SK-N-MC (cell line): Measurements from ENCODE around the gene BRWD1.
"Not testable (repeated sequence)": the region's sequence is repeated elsewhere in the genome, so short reads cannot be mapped to it uniquely, and the experiment has no call there.

Source experiments
- DNase-seq: peaks from one replicate; pipeline ENCODE4 v3.0.0-alpha.2; 2011; ENCODE audit warnings: low read depth, low spot score
- H3K27ac ChIP-seq: fragments of 200-600 bp; sonication (generic); 2 replicates; pipeline ENCODE4 v1.5.1; 2016; ENCODE audit warnings: mixed run types
- H3K36me3 ChIP-seq: fragments of 200-600 bp; sonication (generic); 2 replicates; pipeline ENCODE4 v1.6.1; 2017; ENCODE audit warnings: antibody characterized with exemption, low read length, mixed read lengths; ENCODE audit not compliant: insufficient read depth
- H3K4me3 ChIP-seq: fragments of 200-600 bp; sonication (generic); 2 replicates; pipeline ENCODE4 v1.5.1; 2016
- H3K9ac ChIP-seq: fragments of 200-600 bp; sonication (generic); 2 replicates; pipeline ENCODE4 v1.8.0; 2017; ENCODE audit warnings: mixed run types, mixed read lengths; ENCODE audit not compliant: insufficient read length
- H3K9me3 ChIP-seq: fragments of 200-600 bp; sonication (generic); 2 replicates; pipeline ENCODE4 v1.6.1; 2017; ENCODE audit warnings: low read depth, mild to moderate bottlenecking, antibody characterized with exemption, low read length, moderate library complexity, mixed read lengths
- EZH2 ChIP-seq: fragments of 200-600 bp; sonication (generic); IDR thresholded peaks from one replicate; pipeline ENCODE4 v1.6.1; 2017; ENCODE audit warnings: antibody characterized with exemption
- FOXP2 ChIP-seq: optimal IDR thresholded peaks from 2 replicates; pipeline ENCODE3; 2011; ENCODE audit warnings: mild to moderate bottlenecking, moderate library complexity; ENCODE audit not compliant: insufficient read depth; ENCODE audit errors: extremely low read length, control extremely low read depth
- POLR2AphosphoS5 ChIP-seq: IDR thresholded peaks from 2 replicates; pipeline ENCODE4 v1.6.1; 2012; ENCODE audit warnings: mild to moderate bottlenecking, low read depth, low read length, borderline replicate concordance

Gene BRWD1

GRCh38 chr21:39224930-39225329 is 88.5 kb downstream of the BRWD1 start:
- no peak for DNase-seq
- H3K4me3 ChIP-seq: no peak overlapping the region
- no peak overlapping the region for H3K27ac ChIP-seq
- no peak overlapping the region for H3K9ac ChIP-seq
- peaks cover 41% of the 10 kb centered on the region for H3K36me3 ChIP-seq
- H3K9me3 ChIP-seq: no peaks in the 10 kb centered on the region
- TF ChIP-seq EZH2 (no peak), POLR2AphosphoS5 (no peak), FOXP2 (no peak)

GRCh38 chr21:39221997-39222486 is 91.4 kb downstream of the BRWD1 start:
- DNase-seq: no peak
- H3K36me3 ChIP-seq: peaks cover 56% of the 10 kb centered on the region
- no peak overlapping the region for H3K4me3 ChIP-seq
- H3K27ac ChIP-seq: no peak overlapping the region
- no peaks in the 10 kb centered on the region for H3K9me3 ChIP-seq
- H3K9ac ChIP-seq: no peak overlapping the region
- TF ChIP-seq POLR2AphosphoS5 (no peak), FOXP2 (no peak), EZH2 (no peak)

- peaks cover 52% of the 10 kb centered on the region for H3K36me3 ChIP-seq
- H3K9me3 ChIP-seq: no peaks in the 10 kb centered on the region
- TF ChIP-seq POLR2AphosphoS5 (no peak), FOXP2 (no peak), EZH2 (no peak)
- no peak overlapping the region for H3K27ac ChIP-seq
- no peak for DNase-seq
- H3K9ac ChIP-seq: no peak overlapping the region
- no peak overlapping the region for H3K4me3 ChIP-seq
Measured at GRCh38 chr21:39221282-39221996, 92.0 kb downstream of the BRWD1 start.

GRCh38 chr21:39220875-39221274 is 92.6 kb downstream of the BRWD1 start:
- not testable (repeated sequence) for DNase-seq, H3K9me3 ChIP-seq, H3K9ac ChIP-seq, H3K27ac ChIP-seq, H3K4me3 ChIP-seq
- H3K36me3 ChIP-seq: peaks cover 49% of the 10 kb centered on the region

- Histone ChIP-seq H3K9ac (no peak overlapping the region), H3K27ac (no peak overlapping the region), H3K4me3 (no peak overlapping the region), H3K9me3 (no peaks in the 10 kb centered on the region), H3K36me3 (peaks cover 48% of the 10 kb centered on the region)
- TF ChIP-seq POLR2AphosphoS5 (no peak), FOXP2 (no peak), EZH2 (no peak)
- no peak for DNase-seq
Measured at GRCh38 chr21:39220150-39220549, 93.3 kb downstream of the BRWD1 start.

- H3K27ac ChIP-seq: no peak overlapping the region
- no peak for DNase-seq
- no peak overlapping the region for H3K4me3 ChIP-seq
Measured at GRCh38 chr21:39218082-39218409, 95.4 kb downstream of the BRWD1 start.

GRCh38 chr21:39217356-39218081 is 95.9 kb downstream of the BRWD1 start:
- no peaks in the 10 kb centered on the region for H3K9me3 ChIP-seq
- no peak overlapping the region for H3K27ac ChIP-seq
- no peak overlapping the region for H3K9ac ChIP-seq
- H3K4me3 ChIP-seq: no peak overlapping the region
- TF ChIP-seq FOXP2 (no peak), EZH2 (no peak), POLR2AphosphoS5 (no peak)
- H3K36me3 ChIP-seq: peaks cover 48% of the 10 kb centered on the region
- no peak for DNase-seq

More at GRCh38 chr21:39218082-39218409, 95.4 kb downstream of the BRWD1 start:
- no peaks in the 10 kb centered on the region for H3K9me3 ChIP-seq
- H3K9ac ChIP-seq: no peak overlapping the region
- peaks cover 46% of the 10 kb centered on the region for H3K36me3 ChIP-seq
- TF ChIP-seq FOXP2 (no peak), POLR2AphosphoS5 (no peak), EZH2 (no peak)

- Histone ChIP-seq H3K9me3 (no peaks in the 10 kb centered on the region), H3K36me3 (peaks cover 50% of the 10 kb centered on the region), H3K4me3 (no peak overlapping the region), H3K27ac (peak overlapping the region; percentile 28; the same call in 1 of the 2 replicates), H3K9ac (no peak overlapping the region)
- no peak for DNase-seq
- TF ChIP-seq FOXP2 (no peak), POLR2AphosphoS5 (no peak), EZH2 (no peak)
Measured at GRCh38 chr21:39216290-39216689, 97.1 kb downstream of the BRWD1 start.
